ENCODE results near the gene MGAT4B.

- TF ChIP-seq CTCF (IDR thresholded peaks at IDR 0.05) (no peak), POLR2A (IDR thresholded peaks at IDR 0.05) (no peak), POLR2AphosphoS5 (IDR thresholded peaks at IDR 0.05) (no peak)
These were observed 18.3 kb downstream of the MGAT4B start for GRCh38 chr5:179788193-179788854.
